ENCODE results near the gene CREB5.

The CREB5 gene

GRCh38 chr7:28435152-28435551 lies 22.8 kb downstream of the CREB5 start:
- no peaks in the 10 kb centered on the region for H3K9me3 ChIP-seq (ENCODE audit: control insufficient read depth in 2 of 2, low read length in 2 of 2)
- no peaks in the 10 kb centered on the region for H3K4me1 ChIP-seq (ENCODE audit: control insufficient read depth, insufficient read depth, low read length)
- H3K27me3 ChIP-seq (ENCODE audit: control insufficient read depth in 1 of 2, insufficient read depth in 2 of 2, low read length in 2 of 2), result no peaks in the 10 kb centered on the region
- H3K27ac ChIP-seq (ENCODE audit: low read length), result no peak overlapping the region
- H3K4me3 ChIP-seq (ENCODE audit: low read length in 2 of 2), result no peak overlapping the region
- H3K9ac ChIP-seq (ENCODE audit: low read length in 2 of 2), result no peak overlapping the region
- no peaks in the 10 kb centered on the region for H3K36me3 ChIP-seq (ENCODE audit: control insufficient read depth in 2 of 2, insufficient read depth in 2 of 2, low read length in 2 of 2)

- Histone ChIP-seq H3K9me3 (ENCODE audit: control insufficient read depth in 2 of 2, low read length in 2 of 2) (no peaks in the 10 kb centered on the region), H3K4me3 (ENCODE audit: low read length in 2 of 2) (no peak overlapping the region), H3K27ac (ENCODE audit: low read length) (no peak overlapping the region), H3K4me1 (ENCODE audit: control insufficient read depth, insufficient read depth, low read length) (no peaks in the 10 kb centered on the region), H3K9ac (ENCODE audit: low read length in 2 of 2) (no peak overlapping the region), H3K36me3 (ENCODE audit: control insufficient read depth in 2 of 2, insufficient read depth in 2 of 2, low read length in 2 of 2) (no peaks in the 10 kb centered on the region), H3K27me3 (ENCODE audit: control insufficient read depth in 1 of 2, insufficient read depth in 2 of 2, low read length in 2 of 2) (no peaks in the 10 kb centered on the region)
These were observed 23.5 kb downstream of the CREB5 start for GRCh38 chr7:28435732-28436378.

- Histone ChIP-seq H3K4me1 (ENCODE audit: control insufficient read depth, insufficient read depth, low read length) (no peaks in the 10 kb centered on the region), H3K36me3 (ENCODE audit: control insufficient read depth in 2 of 2, insufficient read depth in 2 of 2, low read length in 2 of 2) (no peaks in the 10 kb centered on the region), H3K27ac (ENCODE audit: low read length) (no peak overlapping the region), H3K9ac (ENCODE audit: low read length in 2 of 2) (no peak overlapping the region), H3K27me3 (ENCODE audit: control insufficient read depth in 1 of 2, insufficient read depth in 2 of 2, low read length in 2 of 2) (no peaks in the 10 kb centered on the region), H3K4me3 (ENCODE audit: low read length in 2 of 2) (no peak overlapping the region), H3K9me3 (ENCODE audit: control insufficient read depth in 2 of 2, low read length in 2 of 2) (no peaks in the 10 kb centered on the region)
These were observed 27.8 kb downstream of the CREB5 start for GRCh38 chr7:28440055-28440601.

- H3K27ac ChIP-seq (ENCODE audit: low read length), result no peak overlapping the region
- H3K9ac ChIP-seq (ENCODE audit: low read length in 2 of 2), result no peak overlapping the region
- H3K4me1 ChIP-seq (ENCODE audit: control insufficient read depth, insufficient read depth, low read length), result no peaks in the 10 kb centered on the region
- no peaks in the 10 kb centered on the region for H3K27me3 ChIP-seq (ENCODE audit: control insufficient read depth in 1 of 2, insufficient read depth in 2 of 2, low read length in 2 of 2)
- no peaks in the 10 kb centered on the region for H3K9me3 ChIP-seq (ENCODE audit: control insufficient read depth in 2 of 2, low read length in 2 of 2)
- H3K4me3 ChIP-seq (ENCODE audit: low read length in 2 of 2), result no peak overlapping the region
- H3K36me3 ChIP-seq (ENCODE audit: control insufficient read depth in 2 of 2, insufficient read depth in 2 of 2, low read length in 2 of 2), result no peaks in the 10 kb centered on the region
These were observed 30.5 kb downstream of the CREB5 start for GRCh38 chr7:28442540-28443420.

- Histone ChIP-seq H3K27me3 (ENCODE audit: control insufficient read depth in 1 of 2, insufficient read depth in 2 of 2, low read length in 2 of 2) (no peaks in the 10 kb centered on the region), H3K36me3 (ENCODE audit: control insufficient read depth in 2 of 2, insufficient read depth in 2 of 2, low read length in 2 of 2) (no peaks in the 10 kb centered on the region), H3K4me1 (ENCODE audit: control insufficient read depth, insufficient read depth, low read length) (no peaks in the 10 kb centered on the region), H3K9ac (ENCODE audit: low read length in 2 of 2) (no peak overlapping the region), H3K4me3 (ENCODE audit: low read length in 2 of 2) (no peak overlapping the region), H3K9me3 (ENCODE audit: control insufficient read depth in 2 of 2, low read length in 2 of 2) (no peaks in the 10 kb centered on the region), H3K27ac (ENCODE audit: low read length) (no peak overlapping the region)
These were observed 33.8 kb downstream of the CREB5 start for GRCh38 chr7:28446131-28446530.

- H3K4me3 ChIP-seq (ENCODE audit: low read length in 2 of 2), result no peak overlapping the region
- H3K27me3 ChIP-seq (ENCODE audit: control insufficient read depth in 1 of 2, insufficient read depth in 2 of 2, low read length in 2 of 2), result no peaks in the 10 kb centered on the region
These were observed 34.8 kb downstream of the CREB5 start for GRCh38 chr7:28447071-28447470.

GRCh38 chr7:28448708-28449107 lies 36.4 kb downstream of the CREB5 start:
- Histone ChIP-seq H3K9me3 (ENCODE audit: control insufficient read depth in 2 of 2, low read length in 2 of 2) (no peaks in the 10 kb centered on the region), H3K27me3 (ENCODE audit: control insufficient read depth in 1 of 2, insufficient read depth in 2 of 2, low read length in 2 of 2) (no peaks in the 10 kb centered on the region), H3K9ac (ENCODE audit: low read length in 2 of 2) (no peak overlapping the region), H3K27ac (ENCODE audit: low read length) (no peak overlapping the region), H3K4me3 (ENCODE audit: low read length in 2 of 2) (no peak overlapping the region), H3K4me1 (ENCODE audit: control insufficient read depth, insufficient read depth, low read length) (no peaks in the 10 kb centered on the region), H3K36me3 (ENCODE audit: control insufficient read depth in 2 of 2, insufficient read depth in 2 of 2, low read length in 2 of 2) (no peaks in the 10 kb centered on the region)

More at GRCh38 chr7:28447071-28447470, 34.8 kb downstream of the CREB5 start:
- H3K9ac ChIP-seq (ENCODE audit: low read length in 2 of 2), result no peak overlapping the region
- no peaks in the 10 kb centered on the region for H3K9me3 ChIP-seq (ENCODE audit: control insufficient read depth in 2 of 2, low read length in 2 of 2)
- no peaks in the 10 kb centered on the region for H3K4me1 ChIP-seq (ENCODE audit: control insufficient read depth, insufficient read depth, low read length)
- H3K36me3 ChIP-seq (ENCODE audit: control insufficient read depth in 2 of 2, insufficient read depth in 2 of 2, low read length in 2 of 2), result no peaks in the 10 kb centered on the region
- H3K27ac ChIP-seq (ENCODE audit: low read length), result no peak overlapping the region

GRCh38 chr7:28452681-28453080 lies 40.4 kb downstream of the CREB5 start:
- Histone ChIP-seq H3K9me3 (ENCODE audit: control insufficient read depth in 2 of 2, low read length in 2 of 2) (no peaks in the 10 kb centered on the region), H3K4me3 (ENCODE audit: low read length in 2 of 2) (no peak overlapping the region), H3K36me3 (ENCODE audit: control insufficient read depth in 2 of 2, insufficient read depth in 2 of 2, low read length in 2 of 2) (no peaks in the 10 kb centered on the region), H3K27ac (ENCODE audit: low read length) (no peak overlapping the region), H3K27me3 (ENCODE audit: control insufficient read depth in 1 of 2, insufficient read depth in 2 of 2, low read length in 2 of 2) (no peaks in the 10 kb centered on the region), H3K9ac (ENCODE audit: low read length in 2 of 2) (no peak overlapping the region), H3K4me1 (ENCODE audit: control insufficient read depth, insufficient read depth, low read length) (no peaks in the 10 kb centered on the region)

- Histone ChIP-seq H3K27ac (ENCODE audit: low read length) (no peak overlapping the region), H3K36me3 (ENCODE audit: control insufficient read depth in 2 of 2, insufficient read depth in 2 of 2, low read length in 2 of 2) (no peaks in the 10 kb centered on the region), H3K27me3 (ENCODE audit: control insufficient read depth in 1 of 2, insufficient read depth in 2 of 2, low read length in 2 of 2) (no peaks in the 10 kb centered on the region), H3K9ac (ENCODE audit: low read length in 2 of 2) (no peak overlapping the region), H3K4me1 (ENCODE audit: control insufficient read depth, insufficient read depth, low read length) (no peaks in the 10 kb centered on the region), H3K4me3 (ENCODE audit: low read length in 2 of 2) (no peak overlapping the region), H3K9me3 (ENCODE audit: control insufficient read depth in 2 of 2, low read length in 2 of 2) (no peaks in the 10 kb centered on the region)
These were observed 43.2 kb downstream of the CREB5 start for GRCh38 chr7:28455486-28455885.

GRCh38 chr7:28456044-28456443 lies 43.7 kb downstream of the CREB5 start:
- no peaks in the 10 kb centered on the region for H3K4me1 ChIP-seq (ENCODE audit: control insufficient read depth, insufficient read depth, low read length)
- H3K27me3 ChIP-seq (ENCODE audit: control insufficient read depth in 1 of 2, insufficient read depth in 2 of 2, low read length in 2 of 2), result no peaks in the 10 kb centered on the region
- no peaks in the 10 kb centered on the region for H3K36me3 ChIP-seq (ENCODE audit: control insufficient read depth in 2 of 2, insufficient read depth in 2 of 2, low read length in 2 of 2)
- no peak overlapping the region for H3K4me3 ChIP-seq (ENCODE audit: low read length in 2 of 2)
- H3K9ac ChIP-seq (ENCODE audit: low read length in 2 of 2), result no peak overlapping the region
- H3K9me3 ChIP-seq (ENCODE audit: control insufficient read depth in 2 of 2, low read length in 2 of 2), result no peaks in the 10 kb centered on the region
- no peak overlapping the region for H3K27ac ChIP-seq (ENCODE audit: low read length)

- no peaks in the 10 kb centered on the region for H3K27me3 ChIP-seq (ENCODE audit: control insufficient read depth in 1 of 2, insufficient read depth in 2 of 2, low read length in 2 of 2)
- no peaks in the 10 kb centered on the region for H3K4me1 ChIP-seq (ENCODE audit: control insufficient read depth, insufficient read depth, low read length)
- no peak overlapping the region for H3K9ac ChIP-seq (ENCODE audit: low read length in 2 of 2)
- H3K9me3 ChIP-seq (ENCODE audit: control insufficient read depth in 2 of 2, low read length in 2 of 2), result no peaks in the 10 kb centered on the region
- no peaks in the 10 kb centered on the region for H3K36me3 ChIP-seq (ENCODE audit: control insufficient read depth in 2 of 2, insufficient read depth in 2 of 2, low read length in 2 of 2)
- H3K27ac ChIP-seq (ENCODE audit: low read length), result no peak overlapping the region
- no peak overlapping the region for H3K4me3 ChIP-seq (ENCODE audit: low read length in 2 of 2)
These were observed 46.4 kb downstream of the CREB5 start for GRCh38 chr7:28458732-28459131.

Measured in stomach smooth muscle (tissue), 2 donors.